Measurements from ENCODE around the gene MAPKAPK2.

Gene MAPKAPK2

GRCh38 chr1:206658981-206659273 lies 25.8 kb upstream of the MAPKAPK2 start:
- TF ChIP-seq REST (IDR thresholded peaks at IDR 0.05; ENCODE audit: low read depth) (no peak), TCF12 (IDR thresholded peaks at IDR 0.05; ENCODE audit: low read depth) (no peak), MAX (IDR thresholded peaks at IDR 0.05) (no peak), EP300 (IDR thresholded peaks at IDR 0.05; ENCODE audit: borderline replicate concordance) (no peak), USF1 (IDR thresholded peaks at IDR 0.05) (no peak), CEBPB (IDR thresholded peaks at IDR 0.05) (no peak), TAF1 (IDR thresholded peaks at IDR 0.05; ENCODE audit: low read depth) (no peak)

- TF ChIP-seq ZBTB7A (IDR thresholded peaks at IDR 0.05; ENCODE audit: low read depth) (no peak), YY1 (IDR thresholded peaks at IDR 0.05; ENCODE audit: low read depth) (no peak), CREB1 (IDR thresholded peaks at IDR 0.05; ENCODE audit: low read depth) (no peak), TEAD4 (IDR thresholded peaks at IDR 0.05) (no peak), NFIC (IDR thresholded peaks at IDR 0.05) (no peak), EGR1 (IDR thresholded peaks at IDR 0.05) (no peak), REST (IDR thresholded peaks at IDR 0.05; ENCODE audit: low read depth) (no peak), FOXM1 (IDR thresholded peaks at IDR 0.05; ENCODE audit: borderline replicate concordance, low read depth) (no peak), TCF12 (IDR thresholded peaks at IDR 0.05; ENCODE audit: low read depth) (no peak), USF1 (IDR thresholded peaks at IDR 0.05) (no peak), RAD21 (IDR thresholded peaks at IDR 0.05; ENCODE audit: low read depth) (no peak), TAF1 (IDR thresholded peaks at IDR 0.05; ENCODE audit: low read depth) (no peak), CEBPB (IDR thresholded peaks at IDR 0.05) (no peak), EP300 (IDR thresholded peaks at IDR 0.05; ENCODE audit: borderline replicate concordance) (no peak), MAX (IDR thresholded peaks at IDR 0.05) (no peak)
These were observed 24.6 kb upstream of the MAPKAPK2 start for GRCh38 chr1:206660136-206660535.

GRCh38 chr1:206661161-206661820 lies 23.4 kb upstream of the MAPKAPK2 start:
- TF ChIP-seq YY1 (IDR thresholded peaks at IDR 0.05; ENCODE audit: low read depth), result no peak

- TF ChIP-seq YY1 (IDR thresholded peaks at IDR 0.05; ENCODE audit: low read depth) (no peak), TEAD4 (IDR thresholded peaks at IDR 0.05) (no peak), CREB1 (IDR thresholded peaks at IDR 0.05; ENCODE audit: low read depth) (no peak), CEBPB (IDR thresholded peaks at IDR 0.05) (no peak), MAX (IDR thresholded peaks at IDR 0.05) (no peak), RAD21 (IDR thresholded peaks at IDR 0.05; ENCODE audit: low read depth) (no peak), ZBTB7A (IDR thresholded peaks at IDR 0.05; ENCODE audit: low read depth) (no peak), USF1 (IDR thresholded peaks at IDR 0.05) (0 out of 2 replicates have a peak, but pooled peaks have one; percentile 43)
These were observed 22.2 kb upstream of the MAPKAPK2 start for GRCh38 chr1:206662396-206663092.

- TF ChIP-seq MAX (IDR thresholded peaks at IDR 0.05) (no peak), NFIC (IDR thresholded peaks at IDR 0.05) (no peak), EP300 (IDR thresholded peaks at IDR 0.05; ENCODE audit: borderline replicate concordance) (no peak), YY1 (IDR thresholded peaks at IDR 0.05; ENCODE audit: low read depth) (no peak), TCF12 (IDR thresholded peaks at IDR 0.05; ENCODE audit: low read depth) (no peak), FOXM1 (IDR thresholded peaks at IDR 0.05; ENCODE audit: borderline replicate concordance, low read depth) (no peak), ZBTB7A (IDR thresholded peaks at IDR 0.05; ENCODE audit: low read depth) (no peak), EGR1 (IDR thresholded peaks at IDR 0.05) (no peak), TAF1 (IDR thresholded peaks at IDR 0.05; ENCODE audit: low read depth) (no peak), USF1 (IDR thresholded peaks at IDR 0.05) (no peak), CEBPB (IDR thresholded peaks at IDR 0.05) (no peak), TEAD4 (IDR thresholded peaks at IDR 0.05) (no peak), RAD21 (IDR thresholded peaks at IDR 0.05; ENCODE audit: low read depth) (no peak), REST (IDR thresholded peaks at IDR 0.05; ENCODE audit: low read depth) (no peak)
These were observed 21.3 kb upstream of the MAPKAPK2 start for GRCh38 chr1:206663362-206663761.
